ENCODE results near the gene IGLL1. TPM values are rescaled to one million over a fixed set of nuclear protein-coding genes. Genes with fewer than 3 reads are reported as not detected.

IGLL1 gene
- total RNA-seq, 1 experiment from 2014 or later: not detected

GRCh38 chr22:23531966-23532705, 48.0 kb downstream of the IGLL1 start:
- intact Hi-C loops (cut with micrococcal nuclease; ENCODE audit: unreplicated experiment) (loop anchor here (10.0 kb wide), 1 partner anchor 127 kb away; no protein-coding TSS in a partner anchor), in situ Hi-C loops (cut with HindIII; ENCODE audit: low pct_unique_long_range_greater_than_20kb, low sequenced_read_pairs) (no loop called here)
- ChIA-PET POLR2A (no interaction called here), CTCF (no interaction called here)
- BruUV-seq (replicated peaks): no TSS peak
- ATAC-seq (no peak), DNase-seq (ENCODE audit: low read depth, low spot score) (no peak)
- TF ChIP-seq CTCF (IDR thresholded peaks at IDR 0.05) (no peak), TCF7L2 (IDR thresholded peaks at IDR 0.05; ENCODE audit: low read depth, low read length) (no peak), POLR2AphosphoS5 (IDR thresholded peaks at IDR 0.05; ENCODE audit: low read depth, low read length) (no peak), REST (IDR thresholded peaks at IDR 0.05; ENCODE audit: insufficient read depth in 1 of 2, low read depth in 2 of 2, low read length in 1 of 2) (no peak), SIN3A (IDR thresholded peaks at IDR 0.05; ENCODE audit: borderline replicate concordance, insufficient read depth, low read depth, low read length) (no peak)
- H3K27me3 ChIP-seq (ENCODE audit: control insufficient read depth, insufficient read depth, low read length): no peaks in the 10 kb centered on the region
- H3K27ac ChIP-seq (ENCODE audit: low read length): no peak overlapping the region
- H3K4me3 ChIP-seq (ENCODE audit: low read depth in 2 of 2, low read length in 2 of 2): no peak overlapping the region
- no peaks in the 10 kb centered on the region for H3K9me3 ChIP-seq (ENCODE audit: control insufficient read depth, insufficient read depth, low read depth, low read length)
- no peaks in the 10 kb centered on the region for H3K36me3 ChIP-seq (ENCODE audit: control insufficient read depth, insufficient read depth, low read length)
- H3K4me1 ChIP-seq (ENCODE audit: control insufficient read depth, insufficient read depth, low read length): peaks cover 7% of the 10 kb centered on the region; the same call in 1 of the 2 replicates

DNA sequence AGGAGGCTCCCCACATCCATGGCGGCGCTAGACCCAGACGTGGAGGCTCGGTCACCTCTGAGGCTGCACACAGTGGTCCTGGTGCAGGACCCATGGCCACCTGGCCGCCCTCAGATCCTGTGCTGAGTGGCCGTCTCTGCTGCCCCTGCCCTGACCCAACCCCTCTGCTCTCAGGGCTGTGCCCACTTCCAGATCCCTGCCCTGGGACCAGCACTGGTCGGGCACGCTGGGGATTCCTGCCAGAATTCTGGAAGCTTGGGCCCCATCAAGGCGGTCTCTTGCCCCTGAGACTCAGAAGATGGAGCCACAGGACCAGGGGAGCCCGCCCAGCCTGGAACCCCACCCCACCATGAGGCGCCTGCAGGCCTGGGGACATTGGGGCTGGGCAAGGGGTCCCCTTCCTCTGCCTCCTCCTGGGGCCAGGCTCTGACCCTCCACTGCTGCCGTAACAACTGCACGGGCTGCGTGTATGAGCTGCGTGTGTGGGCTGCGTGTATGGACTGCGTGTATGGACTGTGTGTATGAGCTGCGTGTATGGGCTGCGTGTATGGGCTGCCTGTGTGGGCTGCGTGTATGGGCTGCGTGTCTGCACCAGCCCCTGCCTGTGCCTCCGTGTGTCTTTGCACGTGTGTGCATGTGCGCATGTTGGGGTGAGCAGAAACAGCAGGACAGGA, 48.7 kb downstream of the IGLL1 start:
- in situ Hi-C loops (cut with HindIII; ENCODE audit: low pct_unique_long_range_greater_than_20kb, low sequenced_read_pairs): no loop called here
- intact Hi-C loops (cut with micrococcal nuclease; ENCODE audit: unreplicated experiment): loop anchor here (10.0 kb wide), 1 partner anchor 127 kb away; no protein-coding TSS in a partner anchor
- Histone ChIP-seq H3K27me3 (ENCODE audit: control insufficient read depth, insufficient read depth, low read length) (no peaks in the 10 kb centered on the region), H3K9me3 (ENCODE audit: control insufficient read depth, insufficient read depth, low read depth, low read length) (no peaks in the 10 kb centered on the region), H3K36me3 (ENCODE audit: control insufficient read depth, insufficient read depth, low read length) (no peaks in the 10 kb centered on the region), H3K27ac (ENCODE audit: low read length) (no peak overlapping the region), H3K4me3 (ENCODE audit: low read depth in 2 of 2, low read length in 2 of 2) (no peak overlapping the region), H3K4me1 (ENCODE audit: control insufficient read depth, insufficient read depth, low read length) (peaks cover 7% of the 10 kb centered on the region; the same call in 1 of the 2 replicates)
- no peak for DNase-seq (ENCODE audit: low read depth, low spot score)
- ChIA-PET POLR2A (no interaction called here), CTCF (no interaction called here)
- TF ChIP-seq POLR2AphosphoS5 (IDR thresholded peaks at IDR 0.05; ENCODE audit: low read depth, low read length): no peak
- TF ChIP-seq SIN3A (IDR thresholded peaks at IDR 0.05; ENCODE audit: borderline replicate concordance, insufficient read depth, low read depth, low read length): no peak
- TF ChIP-seq TCF7L2 (IDR thresholded peaks at IDR 0.05; ENCODE audit: low read depth, low read length): no peak
- TF ChIP-seq CTCF (IDR thresholded peaks at IDR 0.05): no peak
- BruUV-seq (replicated peaks): no TSS peak
- no peak for ATAC-seq

All from Panc1 (cell line).